ENCODE measurements around the gene PKN1. TPM values are rescaled to one million over a fixed set of nuclear protein-coding genes. Genes with fewer than 3 reads are reported as not detected.

Gene PKN1
- total RNA-seq, 6 donors from 2014 or later = 95.2 to 278 (median 200) TPM

- DNase-seq (no peak), ATAC-seq (ENCODE audit: low FRiP score in 2 of 2) (peak in 1 of 2 donors; percentile 19)
- H3K9me3 ChIP-seq = no peaks in the 10 kb centered on the region
- TF ChIP-seq EP300 (IDR thresholded peaks at IDR 0.05) (no peak), POLR2A (IDR thresholded peaks at IDR 0.05) (no peak), POLR2AphosphoS5 (IDR thresholded peaks at IDR 0.05) (no peak), CTCF (IDR thresholded peaks at IDR 0.05) (no peak)
- 78 to 87% methylated on average over 21 to 25 of the region's 32 CpGs for WGBS, 2 donors
- peaks cover 28 to 37% (median 34%) of the 10 kb centered on the region in 4 donors for H3K4me1 ChIP-seq
- H3K27ac ChIP-seq = no peak overlapping the region
- H3K27me3 ChIP-seq = peaks cover 0 to 22% (median 7%) of the 10 kb centered on the region in 4 donors
- peaks cover 31 to 64% (median 60%) of the 10 kb centered on the region in 4 donors for H3K36me3 ChIP-seq
- no peak overlapping the region for H3K4me3 ChIP-seq
Measured at GRCh38 chr19:14470031-14470876, 37.1 kb downstream of the PKN1 start.

GRCh38 chr19:14471436-14472187, 38.5 kb downstream of the PKN1 start:
- DNase-seq = peak in 1 of 2 donors; percentile 86
- Histone ChIP-seq H3K4me3 (no peak overlapping the region), H3K27ac (no peak overlapping the region), H3K4me1 (peaks cover 34 to 51% (median 47%) of the 10 kb centered on the region in 4 donors), H3K27me3 (peaks cover 0 to 26% (median 7%) of the 10 kb centered on the region in 4 donors), H3K9me3 (no peaks in the 10 kb centered on the region), H3K36me3 (peaks cover 20 to 51% (median 48%) of the 10 kb centered on the region in 4 donors)
- TF ChIP-seq POLR2A (IDR thresholded peaks at IDR 0.05) = no peak
- no peak for TF ChIP-seq CTCF (IDR thresholded peaks at IDR 0.05)
- TF ChIP-seq POLR2AphosphoS5 (IDR thresholded peaks at IDR 0.05) = no peak
- no peak for TF ChIP-seq EP300 (IDR thresholded peaks at IDR 0.05)
- 66 to 85% methylated on average over 43 to 45 of the region's 46 CpGs for WGBS, 2 donors
- no peak for ATAC-seq (ENCODE audit: low FRiP score in 2 of 2)

GRCh38 chr19:14472202-14472938, 39.3 kb downstream of the PKN1 start:
- Histone ChIP-seq H3K9me3 (no peaks in the 10 kb centered on the region), H3K27me3 (peaks cover 0 to 26% (median 7%) of the 10 kb centered on the region in 4 donors), H3K36me3 (peaks cover 19 to 46% (median 41%) of the 10 kb centered on the region in 4 donors), H3K4me3 (peak overlapping the region in 2 of 4 donors; percentile 27 to 30), H3K27ac (no peak overlapping the region), H3K4me1 (peaks cover 39 to 58% (median 51%) of the 10 kb centered on the region in 4 donors)
- TF ChIP-seq POLR2AphosphoS5 (IDR thresholded peaks at IDR 0.05) (peak in 1 of 2 donors; percentile 7), POLR2A (IDR thresholded peaks at IDR 0.05) (peak in 1 of 4 donors; percentile 9), CTCF (IDR thresholded peaks at IDR 0.05) (peak; percentile 97 to 99 (median 98)), EP300 (IDR thresholded peaks at IDR 0.05) (no peak)
- DNase-seq (peak; percentile 65 to 94), ATAC-seq (ENCODE audit: low FRiP score in 2 of 2) (peak; percentile 64 to 80)
- 5 to 15% methylated on average over 25 to 56 of the region's 66 CpGs for WGBS, 2 donors

GRCh38 chr19:14473073-14473977, 40.2 kb downstream of the PKN1 start:
- H3K9me3 ChIP-seq = no peaks in the 10 kb centered on the region
- H3K4me3 ChIP-seq = peak overlapping the region in 3 of 4 donors; percentile 20 to 33 (median 31)
- no peak overlapping the region for H3K27ac ChIP-seq
- peaks cover 10 to 46% (median 41%) of the 10 kb centered on the region in 4 donors for H3K36me3 ChIP-seq
- TF ChIP-seq CTCF (IDR thresholded peaks at IDR 0.05) (peak in 1 of 6 experiments; percentile 20), POLR2AphosphoS5 (IDR thresholded peaks at IDR 0.05) (no peak)
- peak in 1 of 2 donors; percentile 88 for DNase-seq
- H3K27me3 ChIP-seq = peaks cover 0 to 26% (median 7%) of the 10 kb centered on the region in 4 donors
- ATAC-seq (ENCODE audit: low FRiP score in 2 of 2) = no peak
- WGBS, 2 donors = 25 to 39% methylated on average over 35 to 42 of the region's 97 CpGs
- peaks cover 42 to 61% (median 51%) of the 10 kb centered on the region in 4 donors for H3K4me1 ChIP-seq
